Stimulated activated CD8-positive, alpha-beta memory T cell treated with anti-CD3 and anti-CD28 coated beads, Interleukin-4, amount 100 ng/mL, for 1 hour (primary cell): ENCODE measurements around the gene HTR7.

Experiments
- DNase-seq, 2 donors: peaks; one replicate each; pipeline ENCODE4 v3.0.0-alpha.2; 2020; ENCODE audit warnings: low read depth in 2 of 2, low spot score in 1 of 2

HTR7 gene

GRCh38 chr10:90806677-90807076 is 51.2 kb downstream of the HTR7 start:
- DNase-seq = no peak

GRCh38 chr10:90805206-90805605 is 52.6 kb downstream of the HTR7 start:
- no peak for DNase-seq

GRCh38 chr10:90804354-90804753 is 53.5 kb downstream of the HTR7 start:
- no peak for DNase-seq

GRCh38 chr10:90801608-90802007 is 56.2 kb downstream of the HTR7 start:
- no peak for DNase-seq

GRCh38 chr10:90800232-90800796 is 57.5 kb downstream of the HTR7 start:
- no peak for DNase-seq

GRCh38 chr10:90799172-90799571 is 58.7 kb downstream of the HTR7 start:
- no peak for DNase-seq

GRCh38 chr10:90798482-90798881 is 59.4 kb downstream of the HTR7 start:
- no peak for DNase-seq

- DNase-seq = no peak
Measured at GRCh38 chr10:90790422-90790821, 67.4 kb downstream of the HTR7 start.

GRCh38 chr10:90788968-90789367 is 68.9 kb downstream of the HTR7 start:
- no peak for DNase-seq

- DNase-seq = no peak
Measured at GRCh38 chr10:90788199-90788491, 69.7 kb downstream of the HTR7 start.

GRCh38 chr10:90787393-90788198 is 70.2 kb downstream of the HTR7 start:
- DNase-seq = no peak

- no peak for DNase-seq
Measured at GRCh38 chr10:90785782-90786181, 72.1 kb downstream of the HTR7 start.

GRCh38 chr10:90784771-90785170 is 73.1 kb downstream of the HTR7 start:
- no peak for DNase-seq

- no peak for DNase-seq
Measured at GRCh38 chr10:90780488-90780887, 77.4 kb downstream of the HTR7 start.

GRCh38 chr10:90779548-90779947 is 78.3 kb downstream of the HTR7 start:
- no peak for DNase-seq

GRCh38 chr10:90777621-90778020 is 80.2 kb downstream of the HTR7 start:
- DNase-seq = no peak

GRCh38 chr10:90775351-90776028 is 82.3 kb downstream of the HTR7 start:
- DNase-seq = no peak

- DNase-seq = no peak
Measured at GRCh38 chr10:90769946-90770841, 87.6 kb downstream of the HTR7 start.

- DNase-seq = no peak
Measured at GRCh38 chr10:90751107-90751997, 106.5 kb downstream of the HTR7 start.

GRCh38 chr10:90746829-90747228 is 111.0 kb downstream of the HTR7 start:
- no peak for DNase-seq

GRCh38 chr10:90745565-90745964 is 112.3 kb downstream of the HTR7 start:
- DNase-seq = no peak
